ENCODE measurements around the gene CTNNA3. TPM values are rescaled to one million over a fixed set of nuclear protein-coding genes. Genes with fewer than 3 reads are reported as not detected.
A peak's percentile ranks its signal among the peaks of the same experiment; 100 is the strongest.

The CTNNA3 gene
- total RNA-seq, 1 donor from 2014 or later, result 6.9 TPM

DNA sequence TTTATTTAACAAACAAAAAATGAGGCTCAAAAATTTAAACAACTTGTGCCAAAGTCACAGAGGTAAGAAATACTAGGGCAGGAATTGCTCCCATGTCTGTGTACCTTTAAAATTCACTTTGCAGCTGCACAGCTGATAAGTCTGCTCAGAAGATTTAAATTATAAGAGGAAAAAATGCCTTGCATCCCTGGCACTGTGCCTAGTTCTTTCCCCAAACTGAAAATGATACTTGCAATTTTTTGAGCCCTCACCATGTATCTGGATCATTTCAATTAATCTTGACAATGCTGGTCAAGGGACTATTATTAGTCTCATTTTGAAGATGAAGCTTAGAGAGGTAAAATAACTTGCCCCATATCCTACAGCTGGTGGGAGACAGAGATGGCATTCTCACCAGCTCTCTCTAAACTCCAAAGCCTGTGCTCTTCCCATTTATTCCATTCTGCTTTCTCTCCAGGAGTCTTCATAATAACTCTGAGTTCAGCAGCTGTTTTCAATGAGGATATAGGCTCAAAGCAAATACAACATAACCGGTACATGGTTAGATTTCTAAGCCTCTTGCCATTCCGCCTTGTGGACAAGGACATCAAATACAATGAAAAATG, 1120.6 kb downstream of the CTNNA3 start:
- DNase-seq (ENCODE audit: low read depth), result no peak

DNA sequence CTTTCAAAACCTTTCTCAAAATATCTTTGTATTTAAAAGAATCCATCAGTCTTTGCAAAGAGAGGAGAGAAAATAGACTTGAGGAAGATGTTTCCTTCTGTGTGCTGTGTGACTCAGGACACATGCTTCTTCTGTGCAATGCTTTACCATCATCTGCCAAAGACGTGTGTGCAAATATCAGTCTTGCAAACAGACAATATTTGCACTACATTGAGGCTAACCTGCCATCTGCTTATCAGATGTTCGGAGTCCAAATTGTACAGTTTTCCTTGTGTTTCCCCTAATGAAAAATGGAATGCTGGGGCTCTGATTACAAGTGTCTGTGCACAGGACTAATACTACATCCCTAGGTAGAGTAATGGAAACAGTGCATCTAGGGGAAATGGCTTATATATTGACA, 1123.3 kb downstream of the CTNNA3 start:
- DNase-seq (ENCODE audit: low read depth), result no peak

DNA sequence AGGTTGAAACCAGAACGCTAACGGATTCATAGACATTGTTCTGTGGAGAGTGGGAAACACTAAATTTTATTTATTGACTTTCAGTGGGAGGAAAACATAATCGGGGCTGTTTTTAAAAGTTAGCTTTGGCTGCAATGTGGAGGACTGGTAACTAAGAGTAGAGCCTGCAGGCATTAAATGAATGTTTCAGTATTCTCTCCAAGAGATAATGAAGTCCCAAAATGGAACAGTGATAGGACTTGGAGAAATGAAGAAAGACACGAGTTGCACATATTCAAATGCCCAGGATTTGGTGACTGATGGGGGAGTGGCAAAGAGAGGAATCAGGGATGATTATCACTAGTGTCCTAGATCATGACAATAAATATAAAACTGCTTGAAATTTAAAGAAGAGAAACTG, 1130.0 kb downstream of the CTNNA3 start:
- no peak for DNase-seq (ENCODE audit: low read depth)

DNA sequence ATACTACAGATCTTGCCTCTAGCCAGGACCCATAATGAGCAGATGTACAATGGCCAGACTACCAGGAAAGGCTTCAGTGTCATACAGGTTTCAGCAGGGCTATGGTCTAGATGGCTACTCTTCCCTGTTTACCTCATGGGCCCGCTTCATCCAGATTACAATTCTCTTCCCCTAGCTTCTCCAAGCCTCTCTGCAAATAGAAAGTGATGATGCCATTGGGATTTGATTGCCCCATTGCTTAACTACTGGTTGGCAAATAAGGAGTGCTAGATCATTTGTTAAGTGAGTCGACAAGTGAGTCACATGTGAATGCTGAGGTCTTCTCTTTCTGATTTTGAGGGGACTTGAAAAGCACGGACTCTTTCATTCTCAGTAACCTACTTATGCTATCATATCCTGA, 1131.7 kb downstream of the CTNNA3 start:
- DNase-seq (ENCODE audit: low read depth), result no peak

DNA sequence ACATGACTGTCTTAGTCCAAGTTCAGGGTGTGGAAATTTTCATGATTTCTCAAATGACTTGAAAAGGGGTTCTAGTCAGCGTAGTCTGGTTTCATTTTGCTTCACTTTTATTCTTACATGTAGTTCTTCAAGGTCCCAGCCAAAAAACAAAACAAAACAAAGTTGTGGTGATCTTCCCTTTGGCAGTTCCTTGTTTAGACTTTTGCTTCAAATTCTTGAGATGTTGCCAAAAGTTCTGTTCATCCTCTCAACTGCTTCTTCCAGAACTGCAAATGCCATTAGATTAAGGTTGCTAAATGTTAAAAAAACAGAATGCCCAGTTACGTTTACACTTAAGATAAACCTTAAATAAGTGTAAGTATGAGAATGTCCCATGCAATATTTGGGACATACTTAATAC, 1140.9 kb downstream of the CTNNA3 start:
- DNase-seq (ENCODE audit: low read depth), result peak; percentile 48

DNA sequence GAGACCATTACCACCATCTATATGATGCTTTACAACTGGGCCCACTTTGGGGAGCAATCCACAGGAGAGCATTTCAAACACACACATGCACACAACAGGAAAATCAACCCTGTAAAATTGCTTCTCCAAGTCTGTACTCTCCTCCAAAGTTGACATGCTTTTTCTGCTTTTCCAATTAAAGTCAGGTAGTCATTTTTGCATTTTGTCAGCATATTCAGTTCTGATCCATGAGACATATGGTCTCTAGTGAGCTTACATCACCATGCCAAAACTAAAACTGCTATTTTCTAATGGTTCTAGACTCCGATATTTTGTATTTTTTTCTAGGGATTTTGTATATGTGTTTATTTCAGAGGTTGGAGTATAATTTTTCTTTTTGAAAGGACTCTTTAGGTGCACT, 1143.7 kb downstream of the CTNNA3 start:
- DNase-seq (ENCODE audit: low read depth), result no peak

DNA sequence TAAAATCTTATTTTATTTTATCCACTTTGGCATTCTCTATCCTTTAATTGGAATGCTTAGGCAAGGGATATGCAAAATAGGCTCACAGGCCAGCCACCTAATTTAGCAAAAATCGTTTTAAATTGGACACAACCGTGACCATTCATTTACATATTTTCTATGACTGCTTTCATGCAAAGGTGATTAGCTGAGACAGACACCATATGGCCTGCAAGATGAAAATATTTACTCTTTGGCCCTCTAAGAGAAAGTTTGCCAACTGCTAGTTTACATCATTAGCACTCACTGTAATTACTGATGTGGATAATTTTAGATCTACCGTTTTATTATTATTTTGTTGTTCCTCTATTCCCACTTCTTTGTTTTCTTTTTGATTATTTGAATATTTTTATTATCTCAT, 1145.6 kb downstream of the CTNNA3 start:
- DNase-seq (ENCODE audit: low read depth), result no peak

DNA sequence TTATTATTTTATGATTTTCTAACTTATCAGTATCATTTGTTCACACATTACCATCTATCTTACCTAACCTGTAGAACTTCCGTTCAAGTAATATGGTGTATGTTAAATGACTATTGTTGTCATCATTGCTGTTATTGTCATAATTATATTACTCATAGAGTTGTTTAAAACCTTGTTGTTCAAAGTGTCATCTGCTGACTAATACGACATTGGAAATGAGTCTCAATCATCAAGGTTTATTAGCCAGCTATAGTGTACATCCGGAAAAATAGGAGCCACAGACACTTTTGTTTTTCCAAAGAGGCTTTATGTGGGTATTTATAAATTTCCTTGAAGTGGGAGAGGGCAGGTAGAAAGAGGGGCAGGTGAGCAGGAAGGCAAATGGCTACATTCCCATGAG, 1157.1 kb downstream of the CTNNA3 start:
- no peak for DNase-seq (ENCODE audit: low read depth)

DNA sequence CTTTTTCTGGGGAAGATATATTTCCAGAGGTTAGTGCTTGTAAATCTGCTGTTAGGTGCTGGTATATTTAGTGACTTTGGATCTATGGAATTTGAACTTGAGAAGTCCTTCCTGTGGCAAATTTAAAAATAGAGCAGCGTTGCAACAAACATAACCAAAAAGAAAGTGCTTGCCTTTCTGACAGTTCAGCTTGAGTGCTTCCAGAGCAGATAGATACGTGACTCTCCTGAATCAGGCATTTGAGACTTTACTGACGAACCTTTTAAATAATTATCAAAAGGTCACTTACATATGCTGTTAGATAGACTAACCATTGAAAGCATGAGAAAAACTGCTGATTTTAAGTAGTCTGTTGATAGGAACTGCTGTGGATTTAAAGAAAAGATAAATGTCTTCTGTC, 1157.6 kb downstream of the CTNNA3 start:
- peak; percentile 2 for DNase-seq (ENCODE audit: low read depth)

DNA sequence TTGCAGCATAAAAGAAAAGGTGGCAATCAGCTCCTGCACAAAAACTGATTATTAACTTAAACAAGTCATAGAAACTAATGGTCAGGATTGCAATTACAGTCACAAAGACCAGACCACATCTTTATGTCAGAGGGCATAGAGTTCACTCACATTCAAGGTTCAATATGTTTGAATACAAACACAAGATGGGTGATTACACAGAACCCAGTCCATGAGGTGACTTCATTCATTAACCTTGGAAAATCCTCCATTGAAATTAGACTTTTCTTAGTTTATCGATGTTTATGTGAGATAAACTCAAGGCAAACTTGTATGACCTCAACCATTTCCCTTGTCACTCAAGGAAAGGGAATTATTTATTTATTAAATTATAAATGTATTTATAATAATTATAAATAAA, 1158.8 kb downstream of the CTNNA3 start:
- DNase-seq (ENCODE audit: low read depth), result no peak

DNA sequence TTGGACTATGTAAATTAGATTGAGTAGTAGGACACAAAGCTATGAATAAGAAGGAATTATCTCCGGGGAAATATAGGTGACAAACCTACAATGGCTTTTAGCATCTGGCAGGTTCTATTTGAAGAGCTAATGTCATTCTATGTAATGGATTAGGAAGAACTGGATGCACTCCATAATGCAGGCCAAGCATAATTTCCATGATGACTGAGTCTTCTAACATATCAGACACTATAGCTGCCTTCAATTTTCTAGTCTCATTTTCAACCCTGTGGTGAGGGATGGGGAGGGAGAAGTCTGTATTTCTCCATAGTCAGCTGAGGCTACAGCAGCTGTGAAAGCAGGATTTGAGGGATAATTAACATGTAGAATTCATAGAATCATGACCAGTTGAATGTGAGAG, 1160.6 kb downstream of the CTNNA3 start:
- DNase-seq (ENCODE audit: low read depth), result no peak

DNA sequence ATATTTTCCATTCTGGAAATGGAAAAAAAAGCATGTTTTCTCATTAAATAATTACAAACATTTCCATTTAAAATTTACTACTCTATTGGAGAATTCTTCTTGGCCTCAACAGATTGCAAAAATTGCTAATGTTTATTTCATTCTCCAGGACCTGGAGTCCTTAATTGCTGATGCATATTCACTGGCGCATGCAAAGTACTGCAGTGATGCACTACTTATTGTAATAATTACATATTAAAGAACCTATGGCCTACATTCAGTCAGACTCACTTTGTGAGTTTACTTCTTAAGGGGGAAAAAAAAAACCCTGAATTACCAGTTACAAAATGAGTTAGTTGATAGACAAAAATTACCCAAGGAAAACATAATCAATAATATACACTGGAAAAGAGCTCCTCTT, 1161.1 kb downstream of the CTNNA3 start:
- DNase-seq (ENCODE audit: low read depth), result no peak

DNA sequence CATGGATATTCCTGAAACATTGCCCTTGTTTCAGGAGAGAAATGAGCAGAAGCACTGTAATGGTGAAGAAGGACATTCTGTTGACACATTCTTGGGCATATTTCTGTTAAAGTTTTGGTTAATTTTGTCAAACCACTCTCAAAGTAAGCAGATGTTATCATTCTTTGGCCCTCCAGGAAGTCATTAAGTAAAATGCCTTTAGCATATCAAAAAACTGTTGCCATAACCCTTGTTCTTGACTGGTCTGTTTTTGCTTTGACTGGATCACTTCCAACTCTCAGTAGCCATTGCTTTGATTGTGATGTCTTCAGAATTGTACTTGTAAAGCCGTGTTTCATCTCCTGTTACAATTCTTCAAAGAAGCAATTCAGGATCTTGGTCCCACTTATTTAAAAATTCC, 1174.5 kb downstream of the CTNNA3 start:
- DNase-seq (ENCODE audit: low read depth), result peak; percentile 4

DNA sequence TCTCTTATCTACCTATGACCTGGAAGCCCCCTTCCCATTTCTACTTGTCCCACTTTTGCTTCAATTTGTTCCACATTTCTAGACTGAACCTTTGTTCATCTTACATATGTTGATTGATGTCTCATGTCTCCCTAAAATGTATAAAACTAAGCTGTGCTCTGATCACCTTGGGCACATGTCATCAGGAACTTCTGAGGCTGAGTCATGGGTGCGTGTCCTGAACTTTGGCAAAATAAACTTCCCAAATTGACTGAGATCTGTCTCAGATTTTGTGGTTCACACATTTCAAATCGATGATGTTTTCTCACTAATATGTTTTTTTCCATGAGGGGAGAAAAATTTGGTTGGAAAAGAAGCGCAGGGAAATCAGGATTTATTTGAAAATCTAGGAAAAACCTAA, 1176.4 kb downstream of the CTNNA3 start:
- no peak for DNase-seq (ENCODE audit: low read depth)

DNA sequence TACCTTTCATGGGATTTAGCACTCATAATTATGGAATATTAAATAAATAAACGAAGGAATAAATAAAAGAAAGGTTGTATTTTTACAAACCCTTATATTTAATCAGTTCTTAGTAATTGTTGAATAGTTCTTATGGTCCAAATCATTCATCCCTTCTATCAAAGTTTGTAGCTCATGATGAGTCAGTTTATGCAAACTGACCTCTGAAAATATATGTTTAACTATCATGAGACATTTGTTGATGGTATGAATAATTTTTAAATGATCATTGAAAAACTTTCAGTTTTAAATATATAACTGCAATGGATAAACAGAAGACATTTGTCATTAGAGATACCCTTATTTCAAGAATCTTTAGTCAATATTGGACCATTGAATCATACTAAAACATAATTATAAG, 1181.3 kb downstream of the CTNNA3 start:
- no peak for DNase-seq (ENCODE audit: low read depth)

DNA sequence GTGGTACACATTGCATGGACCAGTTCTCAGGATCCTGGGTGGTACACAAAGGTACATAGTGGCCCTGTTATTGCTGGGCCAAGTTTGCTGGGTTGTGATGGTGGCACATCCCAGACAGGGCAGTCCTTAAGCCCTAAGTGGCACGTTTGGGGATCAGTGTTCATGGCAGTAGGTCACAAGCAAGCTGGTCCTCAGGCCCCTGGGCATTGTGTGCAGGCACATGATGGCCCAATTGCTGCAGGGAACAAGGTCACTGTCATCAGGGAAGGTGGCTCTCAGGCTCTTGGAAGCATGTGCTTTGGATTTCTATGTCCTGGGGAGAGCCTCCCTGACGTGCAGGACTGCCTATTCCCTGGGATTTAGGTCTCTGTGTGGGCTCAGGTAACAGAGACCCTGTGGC, 1182.5 kb downstream of the CTNNA3 start:
- DNase-seq (ENCODE audit: low read depth), result no peak

DNA sequence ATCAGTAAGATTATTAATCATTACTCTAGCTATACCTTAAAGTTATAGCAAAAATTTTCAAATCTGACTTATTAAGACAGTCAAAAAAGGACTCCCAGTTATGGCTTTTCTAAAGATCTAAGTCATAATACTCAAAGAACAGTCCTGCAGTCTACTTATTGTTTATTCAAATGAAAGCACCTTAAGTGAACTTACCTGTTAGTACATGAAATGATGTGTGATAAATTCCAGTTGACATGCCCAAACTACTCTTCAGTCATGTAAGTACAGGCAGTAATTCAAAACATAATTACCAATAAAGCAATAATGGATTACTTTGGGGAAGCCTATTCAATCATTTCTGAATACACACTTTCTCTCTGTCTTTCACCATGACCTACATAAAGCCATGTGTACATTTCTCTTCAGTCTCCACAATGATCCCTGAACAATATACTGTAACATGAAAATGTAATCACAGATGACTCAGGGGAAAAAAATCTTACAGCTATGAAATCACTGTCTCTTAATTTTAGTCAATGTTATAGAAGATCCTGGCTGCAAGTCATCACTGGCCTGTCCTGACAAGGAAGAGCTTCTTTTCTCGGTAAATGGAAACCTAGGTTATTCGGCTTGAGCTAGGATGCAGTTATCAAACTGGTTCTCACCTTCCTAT, 1190.9 kb downstream of the CTNNA3 start:
- no peak for DNase-seq (ENCODE audit: low read depth)

DNA sequence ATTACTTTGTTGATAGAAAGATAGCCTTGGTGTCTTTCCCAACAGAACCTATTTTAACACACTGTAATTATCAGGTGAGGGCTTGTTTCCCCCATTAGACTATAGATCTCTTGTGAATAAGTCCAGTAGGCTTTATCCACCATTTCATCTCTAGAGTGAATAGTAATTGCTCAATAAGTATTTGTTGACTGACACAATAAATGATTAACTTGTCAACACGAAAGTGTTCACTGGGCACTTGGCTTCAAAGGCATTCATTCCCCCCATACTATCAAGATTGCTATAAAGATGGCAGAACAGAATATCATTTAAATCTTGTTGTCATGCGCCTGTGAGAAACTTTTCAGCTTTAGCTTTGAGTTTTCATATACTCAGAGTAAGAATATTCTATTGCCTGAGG, 1194.6 kb downstream of the CTNNA3 start:
- DNase-seq (ENCODE audit: low read depth), result no peak

DNA sequence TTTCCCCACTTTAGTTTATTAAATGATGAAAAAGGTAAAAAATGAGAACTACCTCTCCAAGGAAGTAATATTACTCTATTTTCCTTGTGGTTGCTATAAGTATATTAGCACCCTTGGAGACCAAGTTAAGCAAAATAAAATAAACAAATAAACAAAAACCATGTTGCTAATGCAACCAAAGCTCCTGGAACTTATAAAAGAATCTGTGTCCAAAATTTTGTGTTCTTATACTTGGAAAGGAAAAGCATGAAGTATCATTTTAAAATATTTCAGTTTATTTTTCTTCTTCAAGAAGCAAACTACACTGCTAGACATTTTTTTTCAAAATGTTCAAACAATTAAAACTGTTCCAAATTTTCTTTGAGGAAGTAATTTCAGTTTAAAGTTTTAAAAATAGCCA, 1212.0 kb downstream of the CTNNA3 start:
- DNase-seq (ENCODE audit: low read depth), result no peak

DNA sequence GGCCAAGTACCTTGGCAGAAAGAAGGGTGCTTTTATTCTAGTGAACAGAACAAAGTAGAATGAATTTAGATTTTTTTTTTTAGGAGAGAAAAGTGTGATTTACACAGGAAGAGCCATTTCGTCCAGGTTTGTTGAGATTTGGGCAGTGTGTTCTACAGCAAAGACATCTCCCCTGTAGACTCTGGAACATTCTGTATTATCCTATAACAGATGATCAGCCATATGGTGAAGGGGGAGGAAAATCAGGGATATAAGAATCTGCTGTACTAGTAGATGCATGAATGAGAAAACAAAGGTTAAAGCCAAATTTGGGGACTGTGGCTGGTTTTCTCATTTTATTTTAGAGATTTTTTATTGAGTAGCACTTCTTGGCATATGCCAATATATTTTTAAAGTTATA, 1223.8 kb downstream of the CTNNA3 start:
- no peak for DNase-seq (ENCODE audit: low read depth)

DNA sequence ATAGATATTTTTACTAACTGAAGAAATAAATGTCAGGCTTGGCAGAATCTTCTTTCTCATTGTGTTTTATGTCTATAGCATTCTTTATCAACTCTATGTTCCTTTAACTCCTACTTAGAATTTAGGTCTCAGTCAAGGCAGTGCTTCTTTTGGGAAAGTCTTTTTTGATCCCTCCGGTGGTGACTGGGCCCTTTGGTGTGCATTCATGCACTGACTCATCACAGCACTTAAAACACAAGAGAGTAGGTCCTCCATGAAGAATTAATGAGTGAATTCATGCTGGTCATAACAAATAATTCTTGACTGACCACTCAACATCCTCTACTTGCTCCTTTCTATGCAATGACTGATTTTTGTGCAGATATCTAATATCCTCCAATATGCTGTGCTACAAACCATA, 1229.0 kb downstream of the CTNNA3 start:
- no peak for DNase-seq (ENCODE audit: low read depth)

DNA sequence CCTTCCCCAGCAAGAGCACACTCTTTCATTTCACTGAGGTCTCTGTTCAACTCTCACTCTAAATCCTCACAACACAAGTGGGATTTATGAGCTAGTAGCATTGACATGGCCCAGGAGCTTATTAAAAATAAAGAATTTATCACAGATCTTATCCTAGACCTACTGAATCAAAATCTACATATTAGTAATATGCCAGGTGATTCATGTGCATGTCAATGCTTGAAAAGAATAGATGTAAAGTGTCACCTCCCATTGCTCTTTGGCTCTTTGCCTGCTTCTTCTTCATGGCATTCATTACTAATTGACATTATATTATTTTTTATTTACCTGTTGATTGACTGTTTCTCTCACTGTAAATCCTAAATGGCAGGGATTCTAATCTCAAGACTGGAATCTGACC, 1229.4 kb downstream of the CTNNA3 start:
- no peak for DNase-seq (ENCODE audit: low read depth)

DNA sequence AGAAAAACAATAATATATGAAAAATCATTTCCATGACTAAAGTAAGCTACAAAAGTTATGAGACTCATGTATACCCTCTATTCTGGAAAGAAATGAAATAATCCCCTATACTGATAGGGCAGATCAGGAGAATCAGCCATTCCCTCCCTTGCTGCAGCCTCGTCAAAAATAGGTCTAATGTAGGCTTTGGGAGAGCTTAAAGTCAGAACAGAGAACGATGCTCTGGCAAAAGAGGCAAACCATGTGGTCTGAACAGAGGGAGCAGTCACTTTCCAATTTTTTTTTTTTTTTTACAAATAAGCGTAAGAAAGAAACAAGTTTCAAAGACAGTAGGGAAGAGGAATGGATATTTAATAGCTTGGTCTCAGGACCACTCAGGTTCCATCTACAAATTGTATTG, 1232.4 kb downstream of the CTNNA3 start:
- no peak for DNase-seq (ENCODE audit: low read depth)

DNA sequence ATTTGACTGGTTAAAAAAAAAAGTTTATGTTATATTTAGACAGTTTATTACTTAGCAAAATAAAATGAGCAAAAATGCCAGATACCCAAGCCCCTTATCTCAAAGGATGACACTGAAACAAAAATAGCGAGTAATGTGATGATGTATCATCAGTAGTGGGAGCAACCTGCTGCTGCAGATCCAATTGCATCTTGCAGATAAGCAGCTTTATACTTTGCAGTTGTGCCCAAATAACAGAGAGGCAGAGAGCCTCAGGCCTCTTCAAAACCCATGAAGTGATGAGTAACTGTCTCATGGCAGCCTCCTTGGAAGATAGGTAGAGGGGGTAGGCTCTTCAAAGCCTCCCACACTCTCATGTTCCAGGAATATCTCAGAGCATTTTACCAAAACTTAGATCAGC, 1238.4 kb downstream of the CTNNA3 start:
- DNase-seq (ENCODE audit: low read depth), result no peak
